NOMO-1 treated with dmso at 0.1 percent for 144 hours (cell line): ENCODE data around the gene SPG11.
"Not testable (repeated sequence)": the region's sequence is repeated elsewhere in the genome, so short reads cannot be mapped to it uniquely, and the experiment has no call there.

Experiments used
- DNase-seq: peaks from one replicate; lab custom pipeline; 2025; ENCODE audit not compliant: unreplicated experiment; lab: John Stamatoyannopoulos, UW

Gene SPG11

GRCh38 chr15:44636976-44637375 lies 26.5 kb downstream of the SPG11 start:
- DNase-seq: no peak

- no peak for DNase-seq
These were observed 29.9 kb downstream of the SPG11 start for GRCh38 chr15:44633603-44634002.

DNA sequence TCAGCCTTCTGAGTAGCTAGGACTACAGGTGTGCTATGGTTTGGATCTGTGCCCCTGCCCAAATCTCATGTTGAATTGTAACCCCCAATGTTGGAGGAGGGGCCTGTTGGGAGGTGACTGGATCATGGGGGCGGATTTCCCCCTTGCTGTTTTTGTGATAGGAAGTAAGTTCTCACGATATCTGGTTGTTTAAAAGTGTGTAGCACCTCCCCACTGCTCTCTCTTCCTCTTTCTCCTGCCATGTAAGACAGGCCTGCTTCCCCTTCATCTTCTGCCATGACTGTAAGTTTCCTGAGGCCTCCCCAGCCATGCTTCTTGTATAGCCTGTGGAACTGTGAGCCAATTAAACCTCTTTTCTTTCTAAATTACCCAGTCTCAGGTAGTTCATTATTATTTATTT lies 38.2 kb downstream of the SPG11 start:
- not testable (repeated sequence) for DNase-seq

DNA sequence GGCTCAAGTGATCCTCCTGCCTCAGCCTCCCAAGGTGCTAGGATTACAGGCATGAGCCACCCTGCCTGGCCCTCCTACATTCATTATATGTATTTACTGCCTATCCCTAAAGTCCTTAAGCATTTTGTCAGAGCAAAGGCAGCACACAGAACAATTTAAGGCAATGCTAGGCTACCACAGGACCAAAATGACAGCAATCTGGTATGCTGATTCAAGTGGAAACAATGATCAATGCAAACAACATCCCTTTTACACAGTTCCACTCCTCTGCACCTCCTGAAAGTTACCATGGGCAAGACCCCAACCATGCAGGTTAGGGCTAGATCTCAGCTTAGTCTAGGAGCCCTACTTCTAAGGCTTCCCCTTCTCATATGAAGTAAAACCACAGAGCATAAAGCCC lies 40.3 kb downstream of the SPG11 start:
- no peak for DNase-seq

GRCh38 chr15:44620081-44620480 lies 43.4 kb downstream of the SPG11 start:
- DNase-seq: no peak

GRCh38 chr15:44616974-44617373 lies 46.5 kb downstream of the SPG11 start:
- no peak for DNase-seq

- no peak for DNase-seq
These were observed 56.7 kb downstream of the SPG11 start for GRCh38 chr15:44606740-44607139.

DNA sequence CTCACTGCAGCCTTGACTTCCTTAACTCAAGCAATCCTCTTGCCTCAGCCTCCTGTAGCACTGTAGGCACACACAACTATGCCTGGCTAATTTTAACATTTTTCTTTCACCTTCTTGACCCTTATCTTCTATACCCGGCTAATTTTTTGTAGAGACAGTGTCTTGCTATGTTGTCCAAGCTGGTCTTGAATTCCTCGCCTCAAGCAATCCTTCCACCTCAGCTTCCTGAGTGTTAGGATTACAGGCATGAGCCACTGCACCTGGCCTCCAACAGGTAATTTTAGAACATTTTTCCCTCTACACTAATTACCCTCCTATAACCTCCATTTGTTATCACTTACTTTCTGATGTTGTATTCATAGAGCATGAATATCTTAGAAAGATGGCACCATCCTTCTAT lies 60.3 kb downstream of the SPG11 start:
- no peak for DNase-seq

- DNase-seq: no peak
These were observed 64.6 kb downstream of the SPG11 start for GRCh38 chr15:44598892-44599291.

DNA sequence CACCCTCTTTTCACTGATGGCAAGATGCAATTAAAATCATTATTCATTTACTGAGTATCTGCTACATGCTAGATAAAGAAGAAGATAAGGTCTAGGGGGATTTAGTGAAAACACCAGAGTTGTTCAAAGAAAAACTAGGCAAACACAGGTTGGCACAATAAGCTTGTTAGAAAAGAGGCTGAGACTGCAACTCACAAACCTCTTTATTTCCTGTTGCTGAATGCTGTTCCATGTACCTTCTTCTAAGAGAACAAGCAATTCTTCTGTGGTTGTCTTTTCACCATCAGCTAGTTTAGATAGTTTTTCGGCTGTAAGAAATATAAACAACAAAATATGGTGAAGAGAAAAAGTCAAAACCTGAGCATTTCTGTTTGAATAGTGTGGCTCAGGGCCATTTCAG lies 65.4 kb downstream of the SPG11 start:
- no peak for DNase-seq

DNA sequence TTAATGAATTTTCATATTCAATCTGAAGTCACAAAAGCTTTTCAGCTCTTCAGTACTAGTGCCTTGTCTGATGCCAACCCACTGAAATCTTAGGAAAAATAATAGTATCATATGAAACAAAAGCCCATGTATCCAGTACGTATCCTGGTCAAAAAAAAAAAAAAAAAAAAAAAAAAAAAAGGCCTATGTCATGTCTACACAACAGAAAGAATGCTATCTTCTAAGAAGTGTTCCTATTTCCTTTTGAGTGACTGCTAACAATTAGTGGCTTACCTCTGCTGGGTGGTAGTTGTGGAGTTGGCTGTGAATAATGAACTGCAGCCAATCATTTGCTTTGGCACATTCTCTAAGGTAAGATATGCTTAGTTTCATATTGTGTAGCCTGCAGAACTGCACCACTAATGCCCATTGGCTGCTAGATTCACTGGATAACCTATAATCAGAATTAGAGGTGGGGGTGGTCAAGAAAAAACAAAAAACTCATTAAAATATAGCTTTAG lies 66.9 kb downstream of the SPG11 start:
- no peak for DNase-seq

GRCh38 chr15:44595656-44596510 lies 67.6 kb downstream of the SPG11 start:
- DNase-seq: no peak

DNA sequence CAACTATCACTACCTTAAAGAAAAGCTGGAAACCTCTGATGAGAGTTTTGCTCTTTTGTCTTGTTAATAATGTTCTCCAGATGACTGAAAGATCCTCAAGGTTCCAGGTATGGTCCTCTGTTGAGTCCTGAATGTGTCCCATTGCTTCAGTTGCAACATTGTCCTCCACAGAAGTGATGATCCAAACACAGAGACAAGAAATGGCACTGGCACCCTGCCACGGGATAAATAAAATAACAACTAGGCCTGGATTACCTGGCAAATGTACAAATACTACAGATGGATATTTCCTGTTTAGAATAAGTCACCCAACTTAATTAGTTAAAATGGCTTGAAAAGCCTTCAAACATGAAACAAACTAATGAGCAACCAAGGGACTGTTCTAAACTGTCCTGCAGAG lies 68.2 kb downstream of the SPG11 start:
- DNase-seq: no peak

DNA sequence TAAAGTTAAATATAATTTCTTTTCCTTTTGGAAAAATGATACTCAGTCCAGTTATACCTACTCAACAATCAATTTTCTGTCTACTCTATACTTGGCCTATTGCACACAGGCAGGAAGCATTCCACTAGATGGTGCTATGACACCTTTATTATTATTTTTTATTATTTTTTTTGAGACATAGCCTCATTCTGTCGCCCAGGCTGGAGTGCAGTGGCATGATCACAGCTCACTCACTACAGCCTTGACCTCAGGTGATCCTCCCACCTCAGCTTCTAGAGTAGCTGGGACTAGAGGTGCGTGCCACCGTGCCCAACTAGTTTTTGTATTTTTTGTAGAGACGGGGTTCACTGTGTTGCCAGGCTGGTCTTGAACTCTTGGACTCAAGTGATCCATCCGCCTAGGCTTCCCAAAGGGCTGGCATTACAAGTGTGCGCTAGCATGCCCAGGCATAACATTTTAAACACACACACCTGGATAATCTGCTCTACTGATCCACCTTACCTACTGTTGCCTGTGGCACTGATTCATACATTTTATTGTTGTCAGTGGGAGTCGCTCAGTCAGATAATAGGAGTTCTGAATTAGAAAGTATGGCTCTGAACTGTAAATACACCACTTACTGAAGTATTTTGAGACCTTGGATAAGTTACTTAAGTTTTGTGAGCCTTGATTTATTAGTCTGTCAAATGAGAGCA lies 70.3 kb downstream of the SPG11 start:
- no peak for DNase-seq

GRCh38 chr15:44591326-44591725 lies 72.1 kb downstream of the SPG11 start:
- no peak for DNase-seq

- DNase-seq: no peak
These were observed 74.9 kb downstream of the SPG11 start for GRCh38 chr15:44588541-44588940.

GRCh38 chr15:44585633-44586032 lies 77.8 kb downstream of the SPG11 start:
- DNase-seq: no peak

GRCh38 chr15:44584162-44584749 lies 79.2 kb downstream of the SPG11 start:
- no peak for DNase-seq

DNA sequence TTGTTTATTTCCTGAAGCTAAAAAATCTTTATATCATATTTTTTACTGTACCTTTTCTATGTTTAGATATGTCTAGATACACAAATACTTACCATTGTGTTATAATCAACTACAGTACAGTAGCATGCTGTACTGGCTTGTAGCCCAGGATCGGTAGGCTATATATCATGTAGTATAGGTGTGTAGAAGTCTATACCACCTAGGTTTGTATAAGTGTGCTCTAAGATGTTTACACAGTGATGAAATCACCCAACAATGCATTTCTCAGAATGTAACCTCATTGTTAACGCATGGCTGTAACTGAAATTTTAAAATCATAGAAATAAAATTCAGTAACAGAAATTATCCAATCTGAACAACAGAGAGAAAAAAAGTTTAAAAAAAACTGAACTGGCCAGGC lies 83.4 kb downstream of the SPG11 start:
- DNase-seq: no peak

DNA sequence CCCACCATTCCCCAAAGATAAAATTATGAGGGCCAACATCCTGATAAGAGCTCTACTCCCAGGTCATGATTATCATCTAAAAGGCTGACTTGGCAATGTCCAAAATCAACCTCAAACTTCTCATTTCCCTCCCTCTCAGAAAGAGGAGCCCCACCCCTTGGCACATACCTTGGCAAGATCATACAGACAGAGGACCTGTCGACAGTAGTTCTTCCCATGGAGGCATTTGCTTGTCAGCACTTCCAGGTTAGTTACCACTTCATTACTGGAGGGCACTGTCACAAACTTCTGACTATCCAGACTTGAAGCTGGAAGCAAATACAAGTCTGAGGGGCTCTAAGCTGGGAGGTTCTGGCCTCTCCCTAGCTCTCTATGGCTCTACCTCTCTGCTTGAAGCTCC lies 88.7 kb downstream of the SPG11 start:
- DNase-seq: no peak

DNA sequence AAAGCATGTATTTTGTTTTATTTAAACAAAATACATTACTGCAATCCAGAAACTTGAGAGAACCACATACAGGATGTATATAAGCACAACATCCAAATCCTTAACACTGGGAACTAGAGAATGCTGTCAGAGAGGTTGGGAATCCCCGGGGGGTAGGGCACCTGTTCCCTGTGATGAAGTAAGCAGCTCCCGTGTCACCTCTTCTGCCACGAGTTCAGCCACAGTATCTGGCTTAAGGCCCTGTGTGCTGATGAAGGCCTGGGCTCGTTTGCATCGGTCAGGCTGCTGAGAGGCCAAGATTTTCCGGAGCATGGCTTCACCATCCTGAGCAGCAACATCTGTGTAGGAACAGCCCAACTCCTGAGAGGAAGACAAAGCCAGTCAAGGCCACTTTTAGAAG lies 90.1 kb downstream of the SPG11 start:
- DNase-seq: no peak

GRCh38 chr15:44570361-44570760 lies 93.1 kb downstream of the SPG11 start:
- no peak for DNase-seq
